Measurements from ENCODE around the gene GAP43. TPM values are rescaled to one million over a fixed set of nuclear protein-coding genes. Genes with fewer than 3 reads are reported as not detected.

Gene GAP43
- total and polyA plus RNA-seq, 3 experiments from 2014 or later, result not detected

DNA sequence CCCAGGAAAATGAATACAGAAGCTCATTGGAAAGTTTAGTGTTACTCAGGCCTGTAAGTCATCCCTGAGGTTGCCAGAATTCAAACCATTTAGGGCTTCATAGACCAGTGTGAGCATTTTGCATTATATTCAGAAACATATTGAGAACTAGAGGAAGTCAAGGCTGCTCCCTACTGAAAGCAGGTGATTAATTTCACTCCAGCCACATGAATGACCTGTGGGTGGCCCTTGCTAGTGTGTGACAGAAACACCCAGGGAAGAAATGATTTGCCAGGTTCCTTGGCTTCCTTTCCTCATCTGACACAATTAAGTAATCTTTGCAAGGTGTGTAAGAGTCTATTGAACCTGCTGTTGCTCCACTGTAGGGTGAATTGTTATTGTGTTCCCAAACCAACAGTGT is 61.8 kb downstream of the GAP43 start:
- no peak overlapping the region for H3K4me3 ChIP-seq (ENCODE audit: low read length)
- Mint-ChIP-seq H3K27ac (no peak overlapping the region), H3K27me3 (peaks cover 2 to 20% of the 10 kb centered on the region in 2 donors), H3K4me3 (no peak overlapping the region), H3K36me3 (no peaks in the 10 kb centered on the region), H3K9me3 (no peaks in the 10 kb centered on the region), H3K4me1 (no peaks in the 10 kb centered on the region)
- H3K27ac ChIP-seq (ENCODE audit: low read depth, low read length), result no peak overlapping the region
- ChIA-PET CTCF (no interaction called here), POLR2A (no interaction called here)
- H3K9me3 ChIP-seq (ENCODE audit: low read length), result no peaks in the 10 kb centered on the region
- no peaks in the 10 kb centered on the region for H3K27me3 ChIP-seq (ENCODE audit: insufficient read depth, low read length, poor library complexity, severe bottlenecking)
- no peak for DNase-seq
- H3K4me1 ChIP-seq (ENCODE audit: insufficient read depth, low read length), result no peaks in the 10 kb centered on the region
- H3K36me3 ChIP-seq (ENCODE audit: insufficient read depth, low read length), result no peaks in the 10 kb centered on the region

DNA sequence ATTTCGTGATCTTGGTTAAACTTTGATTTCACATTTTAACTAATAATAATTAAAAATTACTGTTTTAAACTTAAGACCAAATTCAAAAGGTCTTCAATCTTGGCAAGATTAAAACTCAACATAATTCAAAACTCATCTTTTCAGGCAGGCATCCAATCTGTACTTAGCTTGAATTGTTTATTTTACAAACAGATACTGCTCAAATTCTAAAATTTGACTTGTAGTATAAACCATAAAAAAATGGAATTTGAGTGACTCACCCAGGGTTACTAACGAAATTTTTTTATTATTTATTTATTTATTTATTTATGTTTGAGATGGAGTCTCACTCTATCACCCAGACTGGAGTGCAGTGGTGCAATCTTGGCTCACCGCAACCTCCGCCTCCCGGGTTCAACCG is 64.4 kb downstream of the GAP43 start:
- Mint-ChIP-seq H3K27ac (no peak overlapping the region), H3K9me3 (no peaks in the 10 kb centered on the region), H3K36me3 (no peaks in the 10 kb centered on the region), H3K27me3 (peaks cover 0 to 2% of the 10 kb centered on the region in 2 donors), H3K4me3 (no peak overlapping the region), H3K4me1 (peaks cover 0 to under 1% (median 0%) of the 10 kb centered on the region in 3 donors)
- POLR2A ChIA-PET, result no interaction called here
- no peaks in the 10 kb centered on the region for H3K36me3 ChIP-seq (ENCODE audit: insufficient read depth, low read length)
- H3K27ac ChIP-seq (ENCODE audit: low read depth, low read length), result no peak overlapping the region
- H3K9me3 ChIP-seq (ENCODE audit: low read length), result no peaks in the 10 kb centered on the region
- H3K4me1 ChIP-seq (ENCODE audit: insufficient read depth, low read length), result no peaks in the 10 kb centered on the region
- no peak for DNase-seq
- H3K4me3 ChIP-seq (ENCODE audit: low read length), result no peak overlapping the region
- no peaks in the 10 kb centered on the region for H3K27me3 ChIP-seq (ENCODE audit: insufficient read depth, low read length, poor library complexity, severe bottlenecking)
- CTCF ChIA-PET, result no interaction called here

DNA sequence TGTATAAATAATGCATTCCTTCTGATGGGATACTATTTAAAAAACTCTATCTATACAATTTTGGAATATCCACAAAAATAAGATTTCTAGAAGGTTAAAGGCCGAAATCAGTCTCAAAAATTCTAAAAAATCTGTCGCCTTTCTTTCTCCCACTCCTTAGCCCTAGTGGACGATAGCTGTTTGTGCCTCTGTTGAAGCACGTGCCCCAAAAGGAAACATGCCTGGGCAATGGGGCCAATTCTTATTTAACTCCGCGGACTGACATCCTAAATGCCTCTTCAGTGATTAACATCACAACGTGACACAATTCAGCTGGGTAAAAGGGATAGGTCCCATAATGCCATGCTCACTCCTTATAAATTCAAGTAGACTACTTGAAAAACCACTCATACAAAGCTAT is 65.1 kb downstream of the GAP43 start:
- Mint-ChIP-seq H3K27me3 (peaks cover 0 to 2% of the 10 kb centered on the region in 2 donors), H3K27ac (no peak overlapping the region), H3K4me1 (peaks cover 0 to 4% (median 2%) of the 10 kb centered on the region in 3 donors), H3K36me3 (no peaks in the 10 kb centered on the region), H3K4me3 (no peak overlapping the region), H3K9me3 (no peaks in the 10 kb centered on the region)
- Histone ChIP-seq H3K36me3 (ENCODE audit: insufficient read depth, low read length) (no peaks in the 10 kb centered on the region), H3K4me1 (ENCODE audit: insufficient read depth, low read length) (no peaks in the 10 kb centered on the region), H3K9me3 (ENCODE audit: low read length) (no peaks in the 10 kb centered on the region), H3K27ac (ENCODE audit: low read depth, low read length) (no peak overlapping the region), H3K27me3 (ENCODE audit: insufficient read depth, low read length, poor library complexity, severe bottlenecking) (no peaks in the 10 kb centered on the region), H3K4me3 (ENCODE audit: low read length) (no peak overlapping the region)
- no peak for DNase-seq
- CTCF ChIA-PET, result interaction anchor here (1.8 kb wide), 1 partner anchor 95 kb away, joined by 6 read pairs; no protein-coding TSS in a partner anchor
- POLR2A ChIA-PET, result no interaction called here

DNA sequence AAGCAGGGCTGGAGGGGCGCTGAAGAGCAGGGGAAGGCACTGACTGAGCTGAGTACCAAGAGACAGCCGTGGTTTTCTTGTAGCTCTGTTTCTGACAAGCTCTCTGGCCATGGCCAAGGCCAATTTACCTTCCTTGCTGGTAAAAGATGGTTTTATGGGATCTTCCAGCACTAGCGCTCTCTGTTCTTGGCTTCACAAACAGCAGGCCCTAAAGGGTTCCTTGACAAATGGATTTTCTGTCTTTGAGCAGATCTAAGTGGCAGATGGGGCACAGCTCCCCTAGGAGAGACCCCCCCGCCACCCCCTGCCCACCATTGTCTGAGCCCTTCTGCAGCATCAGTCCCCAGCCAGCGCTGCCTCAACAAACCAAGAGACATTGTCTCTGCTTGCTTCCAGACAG is 66.6 kb downstream of the GAP43 start:
- no peaks in the 10 kb centered on the region for H3K36me3 ChIP-seq (ENCODE audit: insufficient read depth, low read length)
- Mint-ChIP-seq H3K27me3 (peaks cover 0 to 2% of the 10 kb centered on the region in 2 donors), H3K4me3 (peak overlapping the region in 1 of 7 donors; percentile 17), H3K4me1 (peaks cover 0 to 4% (median 2%) of the 10 kb centered on the region in 3 donors), H3K36me3 (no peaks in the 10 kb centered on the region), H3K27ac (peak overlapping the region in 1 of 8 donors; percentile 15), H3K9me3 (no peaks in the 10 kb centered on the region)
- ChIA-PET CTCF (interaction anchor here (1.8 kb wide), 1 partner anchor 94 kb away, joined by 6 read pairs; no protein-coding TSS in a partner anchor), POLR2A (no interaction called here)
- no peaks in the 10 kb centered on the region for H3K27me3 ChIP-seq (ENCODE audit: insufficient read depth, low read length, poor library complexity, severe bottlenecking)
- H3K4me3 ChIP-seq (ENCODE audit: low read length), result no peak overlapping the region
- no peak for DNase-seq
- H3K4me1 ChIP-seq (ENCODE audit: insufficient read depth, low read length), result no peaks in the 10 kb centered on the region
- no peak overlapping the region for H3K27ac ChIP-seq (ENCODE audit: low read depth, low read length)
- H3K9me3 ChIP-seq (ENCODE audit: low read length), result no peaks in the 10 kb centered on the region

DNA sequence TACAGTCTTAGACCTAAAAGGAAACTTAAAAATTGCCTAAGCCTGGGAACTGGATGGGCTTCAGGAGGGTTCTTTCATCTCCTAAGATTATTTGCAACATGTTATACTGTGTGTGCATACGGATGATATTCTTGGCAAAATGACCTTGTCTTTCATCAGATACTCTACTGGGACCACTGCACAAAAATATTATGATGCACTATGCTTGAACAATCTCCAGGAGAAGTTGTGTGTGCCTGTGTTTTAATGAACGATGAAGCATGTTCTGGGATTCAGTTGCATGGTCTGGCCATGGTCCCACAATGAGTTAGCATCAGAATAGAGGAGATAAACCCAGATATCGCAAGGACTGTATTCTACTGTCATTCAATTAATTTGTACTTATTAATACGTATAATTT is 68.7 kb downstream of the GAP43 start:
- Mint-ChIP-seq H3K9me3 (no peaks in the 10 kb centered on the region), H3K4me3 (no peak overlapping the region), H3K27ac (peak overlapping the region in 1 of 8 donors; percentile 2), H3K4me1 (peaks cover 0 to 4% (median 2%) of the 10 kb centered on the region in 3 donors), H3K27me3 (peaks cover 0 to 2% of the 10 kb centered on the region in 2 donors), H3K36me3 (no peaks in the 10 kb centered on the region)
- no peak overlapping the region for H3K4me3 ChIP-seq (ENCODE audit: low read length)
- no peaks in the 10 kb centered on the region for H3K4me1 ChIP-seq (ENCODE audit: insufficient read depth, low read length)
- H3K36me3 ChIP-seq (ENCODE audit: insufficient read depth, low read length), result no peaks in the 10 kb centered on the region
- H3K9me3 ChIP-seq (ENCODE audit: low read length), result no peaks in the 10 kb centered on the region
- CTCF ChIA-PET, result interaction anchor here (1.0 to 1.6 kb wide), 4 partner anchors 10 to 601 kb away, joined by 3 to 4 read pairs (median 3); no protein-coding TSS in a partner anchor
- H3K27ac ChIP-seq (ENCODE audit: low read depth, low read length), result no peak overlapping the region
- DNase-seq, result no peak
- H3K27me3 ChIP-seq (ENCODE audit: insufficient read depth, low read length, poor library complexity, severe bottlenecking), result no peaks in the 10 kb centered on the region
- POLR2A ChIA-PET, result no interaction called here

DNA sequence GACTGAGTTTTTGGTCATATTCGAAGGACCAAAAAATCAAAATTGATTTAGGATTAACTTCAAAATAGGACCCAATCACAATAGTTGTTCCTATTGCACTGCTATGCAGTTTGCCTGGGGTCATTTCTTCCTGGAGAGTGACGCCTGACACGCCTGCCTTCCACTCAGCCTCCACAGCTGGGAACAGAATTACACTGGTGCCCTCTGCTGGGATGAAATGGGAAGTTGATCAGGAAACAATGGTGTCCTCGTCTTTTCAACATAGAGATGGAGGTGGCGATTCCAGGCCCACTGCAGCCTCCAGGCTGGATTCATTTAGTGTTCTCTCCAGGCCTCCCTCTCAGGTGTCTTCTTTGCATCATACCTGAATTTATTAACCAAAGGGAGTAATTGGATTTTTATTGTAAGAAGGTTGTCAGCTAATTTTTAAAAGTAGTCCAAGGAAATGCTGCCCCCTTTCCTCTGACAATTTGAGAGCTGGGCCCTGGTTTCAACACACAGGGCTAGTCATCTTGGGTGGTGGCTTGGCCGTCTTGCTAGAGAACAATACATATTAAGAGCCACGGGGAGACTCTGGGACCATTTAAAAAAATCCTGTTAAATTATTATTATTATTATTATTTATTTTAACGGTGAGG is 69.7 kb downstream of the GAP43 start:
- Mint-ChIP-seq H3K27me3 (peaks cover 0 to 2% of the 10 kb centered on the region in 2 donors), H3K4me3 (no peak overlapping the region), H3K36me3 (no peaks in the 10 kb centered on the region), H3K4me1 (peaks cover 0 to 4% (median 2%) of the 10 kb centered on the region in 3 donors), H3K9me3 (no peaks in the 10 kb centered on the region), H3K27ac (no peak overlapping the region)
- Histone ChIP-seq H3K27ac (ENCODE audit: low read depth, low read length) (no peak overlapping the region), H3K4me1 (ENCODE audit: insufficient read depth, low read length) (no peaks in the 10 kb centered on the region), H3K36me3 (ENCODE audit: insufficient read depth, low read length) (no peaks in the 10 kb centered on the region), H3K4me3 (ENCODE audit: low read length) (no peak overlapping the region), H3K27me3 (ENCODE audit: insufficient read depth, low read length, poor library complexity, severe bottlenecking) (no peaks in the 10 kb centered on the region), H3K9me3 (ENCODE audit: low read length) (no peaks in the 10 kb centered on the region)
- peak; percentile 24 to 68 (median 41) for DNase-seq
- ChIA-PET CTCF (interaction anchor here (0.8 to 1.3 kb wide), 7 partner anchors 18 to 604 kb away, joined by 3 to 4 read pairs (median 3); no protein-coding TSS in a partner anchor), POLR2A (no interaction called here)

DNA sequence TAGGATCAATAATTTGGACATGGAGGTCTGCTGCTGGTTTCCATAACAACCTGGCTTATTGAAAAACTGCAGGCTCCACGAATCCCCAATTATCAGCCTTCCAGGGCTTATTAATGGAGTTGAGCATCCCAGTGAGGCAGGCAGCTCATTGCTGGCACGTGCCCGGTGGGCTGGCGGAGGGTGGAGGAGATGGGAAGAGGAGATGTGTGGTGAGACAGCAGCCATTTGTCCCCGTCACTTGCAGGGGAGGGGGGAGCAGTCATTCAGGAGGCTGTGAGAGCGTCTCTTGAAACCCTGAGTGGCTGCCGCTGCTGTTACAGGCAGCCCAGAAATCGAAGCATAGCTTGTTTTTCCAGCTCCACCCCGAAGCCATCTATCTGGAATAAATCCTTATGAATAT is 70.6 kb downstream of the GAP43 start:
- H3K27me3 ChIP-seq (ENCODE audit: insufficient read depth, low read length, poor library complexity, severe bottlenecking), result no peaks in the 10 kb centered on the region
- CTCF ChIA-PET, result interaction anchor here (0.9 to 1.3 kb wide), 4 partner anchors 17 to 605 kb away, joined by 3 to 4 read pairs (median 3); no protein-coding TSS in a partner anchor
- H3K36me3 Mint-ChIP-seq, result no peaks in the 10 kb centered on the region
- H3K4me1 Mint-ChIP-seq, result peaks cover 0 to 4% (median 2%) of the 10 kb centered on the region in 3 donors
- H3K4me1 ChIP-seq (ENCODE audit: insufficient read depth, low read length), result no peaks in the 10 kb centered on the region
- no peak overlapping the region for H3K27ac Mint-ChIP-seq
- H3K4me3 Mint-ChIP-seq, result no peak overlapping the region
- H3K9me3 Mint-ChIP-seq, result no peaks in the 10 kb centered on the region
- no peaks in the 10 kb centered on the region for H3K9me3 ChIP-seq (ENCODE audit: low read length)
- H3K27me3 Mint-ChIP-seq, result peaks cover 0 to 2% of the 10 kb centered on the region in 2 donors
- POLR2A ChIA-PET, result no interaction called here
- H3K36me3 ChIP-seq (ENCODE audit: insufficient read depth, low read length), result no peaks in the 10 kb centered on the region
- DNase-seq, result no peak
- H3K27ac ChIP-seq (ENCODE audit: low read depth, low read length), result no peak overlapping the region
- H3K4me3 ChIP-seq (ENCODE audit: low read length), result no peak overlapping the region

DNA sequence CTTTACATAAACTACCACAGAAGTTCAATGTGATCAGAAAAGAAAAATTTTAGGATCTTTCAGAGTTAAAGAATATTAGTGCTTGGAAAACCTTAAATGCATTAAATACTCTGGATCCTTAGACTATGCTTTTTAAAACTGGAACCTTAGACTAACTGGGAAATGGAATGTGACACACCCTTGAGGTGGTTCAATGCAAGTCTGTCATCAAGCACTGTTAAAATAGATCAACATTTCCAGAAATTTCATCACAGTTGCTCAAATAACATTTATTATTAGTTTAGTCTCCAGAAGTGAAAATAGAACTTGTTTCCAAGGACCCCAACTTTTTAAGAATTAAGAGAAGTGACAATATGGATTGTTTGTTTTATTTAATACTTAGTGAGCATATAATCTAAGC is 71.8 kb downstream of the GAP43 start:
- no peak overlapping the region for H3K4me3 Mint-ChIP-seq

More for the DNA sequence above, 71.8 kb downstream of the GAP43 start:
- H3K27ac ChIP-seq (ENCODE audit: low read depth, low read length), result no peak overlapping the region
- no peak for DNase-seq
- peaks cover 0 to 4% (median 2%) of the 10 kb centered on the region in 3 donors for H3K4me1 Mint-ChIP-seq
- H3K4me3 ChIP-seq (ENCODE audit: low read length), result no peak overlapping the region
- H3K36me3 ChIP-seq (ENCODE audit: insufficient read depth, low read length), result no peaks in the 10 kb centered on the region
- no peaks in the 10 kb centered on the region for H3K9me3 Mint-ChIP-seq
- no peak overlapping the region for H3K27ac Mint-ChIP-seq
- H3K36me3 Mint-ChIP-seq, result no peaks in the 10 kb centered on the region
- POLR2A ChIA-PET, result no interaction called here
- CTCF ChIA-PET, result no interaction called here
- H3K4me1 ChIP-seq (ENCODE audit: insufficient read depth, low read length), result no peaks in the 10 kb centered on the region
- H3K9me3 ChIP-seq (ENCODE audit: low read length), result no peaks in the 10 kb centered on the region
- H3K27me3 ChIP-seq (ENCODE audit: insufficient read depth, low read length, poor library complexity, severe bottlenecking), result no peaks in the 10 kb centered on the region
- H3K27me3 Mint-ChIP-seq, result no peaks in the 10 kb centered on the region
